GM18502 (cell line): ENCODE results near the gene GABPB1.

Experiments used
- ATAC-seq: cut with Tn5 transposase; IDR thresholded peaks from one replicate; pipeline ENCODE4 v1.9.1; 2021; ENCODE audit warnings: mild to moderate bottlenecking; ENCODE audit not compliant: unreplicated experiment, poor library complexity

The GABPB1 gene

DNA sequence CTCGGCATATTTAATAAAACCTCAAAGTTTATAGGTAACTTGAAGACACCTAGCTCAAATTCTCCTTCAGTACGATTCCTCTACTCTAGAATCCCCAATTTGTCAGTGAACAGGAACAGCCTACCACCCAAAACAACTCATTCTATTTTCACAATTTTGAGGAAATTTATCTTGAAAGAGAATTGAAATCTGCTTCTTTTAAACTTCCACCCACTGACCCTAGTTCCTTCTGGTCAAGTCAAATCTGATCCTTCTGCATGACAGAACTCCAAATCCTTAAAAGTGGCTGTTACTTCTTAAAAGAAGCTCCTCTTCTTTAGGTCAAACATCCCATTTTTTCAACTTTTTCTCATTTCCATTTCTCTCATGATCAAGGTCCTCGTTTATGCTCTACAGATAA, 4.4 kb downstream of the GABPB1 start:
- no peak for ATAC-seq

- no peak for ATAC-seq
Observed at GRCh38 chr15:50345298-50345697, 9.7 kb downstream of the GABPB1 start.

DNA sequence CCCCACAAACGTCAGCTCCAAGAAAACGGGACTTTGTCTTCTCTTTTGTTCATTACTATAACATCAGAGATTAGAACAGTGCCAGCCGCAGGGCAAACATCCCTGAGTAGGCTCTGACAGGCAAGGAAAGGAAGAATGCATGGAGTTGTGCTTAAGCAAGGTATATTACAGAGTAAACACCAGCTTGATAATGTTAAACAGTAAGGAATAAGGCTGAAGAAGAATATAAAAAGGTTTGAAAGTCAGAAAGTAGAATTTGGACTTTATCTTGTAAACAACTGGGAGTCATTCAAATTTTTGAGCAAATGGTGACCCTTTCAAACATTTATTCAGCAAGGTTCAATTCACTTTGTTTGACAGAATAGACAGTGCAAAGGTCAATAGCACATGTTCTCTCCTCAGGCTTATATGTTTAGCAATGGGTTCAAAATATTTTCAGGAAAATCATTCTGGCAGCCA, 11.0 kb downstream of the GABPB1 start:
- no peak for ATAC-seq

GRCh38 chr15:50341616-50342136, 13.3 kb downstream of the GABPB1 start:
- no peak for ATAC-seq

GRCh38 chr15:50340416-50340815, 14.6 kb downstream of the GABPB1 start:
- ATAC-seq = no peak

DNA sequence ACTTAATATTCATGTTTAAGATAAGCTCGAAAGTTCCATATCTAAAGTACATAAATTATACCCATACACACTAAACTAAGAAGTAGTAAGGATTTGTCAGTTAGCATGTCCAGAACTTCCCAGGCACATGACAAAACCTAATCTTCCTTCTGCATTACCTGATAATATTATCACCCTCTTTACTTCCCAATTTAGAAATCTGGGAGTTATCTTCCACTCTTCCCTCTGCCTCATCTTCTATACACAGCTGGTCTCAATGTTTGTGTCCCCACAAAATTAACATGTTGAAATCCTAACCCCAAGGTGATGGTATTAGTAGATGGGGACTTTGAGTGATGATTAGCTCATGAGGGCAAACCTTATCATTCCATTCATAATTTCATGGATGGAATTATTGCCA, 15.3 kb downstream of the GABPB1 start:
- ATAC-seq = no peak

GRCh38 chr15:50335251-50335650, 19.7 kb downstream of the GABPB1 start:
- ATAC-seq = no peak

GRCh38 chr15:50333229-50333628, 21.8 kb downstream of the GABPB1 start:
- no peak for ATAC-seq

- ATAC-seq = no peak
Observed at GRCh38 chr15:50330921-50331320, 24.1 kb downstream of the GABPB1 start.

DNA sequence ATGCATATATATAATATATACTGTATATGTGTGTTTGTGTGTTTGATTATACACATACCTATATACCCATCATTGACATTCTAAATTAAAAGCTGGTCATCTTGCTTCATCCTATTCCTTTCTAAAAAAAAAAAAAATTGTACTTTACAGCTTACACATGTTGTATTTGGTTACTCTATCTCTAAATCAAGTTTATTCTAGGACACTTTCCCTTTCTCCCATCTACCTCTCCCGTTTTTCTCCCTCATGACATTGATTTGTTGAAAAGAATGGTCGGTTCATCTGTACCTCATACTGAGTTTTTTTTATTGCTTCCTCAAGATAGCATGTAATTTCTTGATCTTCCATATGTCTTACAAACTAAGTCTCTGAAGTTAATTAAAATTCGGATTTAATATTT, 26.9 kb downstream of the GABPB1 start:
- ATAC-seq = no peak

- ATAC-seq = no peak
Observed at GRCh38 chr15:50321680-50322210, 33.3 kb downstream of the GABPB1 start.

- ATAC-seq = no peak
Observed at GRCh38 chr15:50320504-50320903, 34.5 kb downstream of the GABPB1 start.

GRCh38 chr15:50318697-50319096, 36.3 kb downstream of the GABPB1 start:
- no peak for ATAC-seq

- no peak for ATAC-seq
Observed at GRCh38 chr15:50315814-50316630, 39.0 kb downstream of the GABPB1 start.

DNA sequence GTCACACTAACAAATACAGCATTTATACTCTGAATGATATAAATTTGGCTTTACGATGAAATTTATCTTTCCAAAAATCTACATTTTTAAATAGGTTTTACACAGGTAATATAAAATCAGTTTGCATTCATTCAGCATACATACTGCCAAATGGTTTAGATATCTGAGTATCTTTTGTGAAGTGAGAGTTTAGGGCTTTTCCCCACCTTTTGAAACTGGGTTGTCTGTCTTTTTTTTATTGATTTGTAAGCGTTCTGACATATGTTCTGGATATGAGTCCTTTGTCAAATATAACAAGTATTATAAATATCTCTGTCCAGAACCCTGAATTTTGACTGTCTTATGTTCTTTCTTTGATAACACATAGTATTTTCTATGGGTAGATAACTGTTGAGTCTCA, 42.4 kb downstream of the GABPB1 start:
- ATAC-seq = no peak

DNA sequence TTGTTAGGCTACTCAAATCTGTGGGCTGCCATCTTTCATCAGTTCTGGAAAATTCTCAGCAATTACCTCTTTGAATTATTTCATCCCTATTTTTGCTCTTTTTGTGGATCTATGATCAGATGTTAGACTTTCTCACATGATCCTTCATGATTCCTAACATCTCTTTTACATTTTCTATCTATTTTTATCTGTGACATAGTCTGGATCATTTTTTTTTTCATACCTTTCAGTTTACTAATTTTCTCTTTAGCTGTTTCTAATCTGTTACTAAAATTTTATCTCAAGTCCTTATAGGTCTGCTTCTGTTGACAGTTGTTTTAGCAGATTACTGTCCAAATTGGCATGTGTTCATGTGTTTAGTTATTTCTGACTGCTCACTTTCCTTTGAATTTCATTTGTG, 47.2 kb downstream of the GABPB1 start:
- ATAC-seq = no peak

- ATAC-seq = no peak
Observed at GRCh38 chr15:50304836-50305235, 50.2 kb downstream of the GABPB1 start.

GRCh38 chr15:50302581-50302980, 52.4 kb downstream of the GABPB1 start:
- peak; percentile 69 for ATAC-seq

GRCh38 chr15:50298340-50298739, 56.7 kb downstream of the GABPB1 start:
- no peak for ATAC-seq

DNA sequence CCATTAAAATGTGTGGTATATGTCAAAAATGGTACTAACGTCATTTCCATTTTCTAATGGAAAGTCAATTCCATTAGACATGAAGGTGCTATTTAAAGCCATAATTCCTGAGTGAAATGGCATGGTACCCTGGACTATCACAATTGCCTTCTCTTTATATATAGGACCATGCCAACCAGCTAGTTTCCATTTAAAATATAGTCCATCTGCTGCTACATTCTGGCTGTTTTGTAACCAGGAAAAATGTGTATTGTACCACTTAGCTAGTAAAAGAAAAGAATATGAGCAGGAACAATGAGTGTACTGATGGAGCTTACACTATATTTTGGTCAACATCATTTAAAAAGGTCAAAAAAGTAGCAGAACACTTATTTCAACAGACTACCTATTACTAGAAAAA, 59.0 kb downstream of the GABPB1 start:
- ATAC-seq = no peak

DNA sequence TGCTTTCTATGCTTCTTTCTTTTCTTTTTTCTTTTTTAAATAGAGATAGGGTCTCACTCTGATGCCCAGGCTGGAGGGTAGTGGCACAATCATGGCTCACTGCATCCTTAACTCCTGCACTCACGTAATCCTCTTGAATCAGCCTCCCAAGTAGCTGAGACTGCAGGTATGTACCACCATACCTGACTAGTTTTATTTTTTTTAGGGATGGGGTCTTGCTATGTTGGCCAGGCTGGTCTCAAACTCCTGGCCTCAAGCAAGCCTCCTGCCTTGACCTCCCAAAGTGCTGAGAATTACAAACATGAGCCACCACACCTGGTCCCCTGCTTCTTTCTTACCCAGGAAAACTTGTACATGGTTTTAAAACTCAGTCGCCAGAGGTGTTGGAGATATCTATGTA, 65.2 kb downstream of the GABPB1 start:
- no peak for ATAC-seq
